Activated CD4-positive, alpha-beta memory T cell treated with anti-CD3 and anti-CD28 coated beads, Interleukin-2, amount 10 ng/mL, durations not matched to agents 7 days and 5 days (primary cell): ENCODE measurements around the gene DUXA. TPM values are rescaled to one million over a fixed set of nuclear protein-coding genes. Genes with fewer than 3 reads are reported as not detected.
"Not testable (repeated sequence)": the region's sequence is repeated elsewhere in the genome, so short reads cannot be mapped to it uniquely, and the experiment has no call there.

Experiments
- CTCF ChIA-PET: fragments of 350-600 bp; sonication (Branson Sonifier 250); formaldehyde crosslinking; loops from one replicate; lab custom pipeline; 2021; ENCODE audit warnings: antibody characterized with exemption, inconsistent platforms; lab: Charles Lee
- POLR2A ChIA-PET: fragments of 350-600 bp; sonication (Branson Sonifier 250); formaldehyde crosslinking; loops from one replicate; lab custom pipeline; 2021; ENCODE audit warnings: antibody characterized with exemption; lab: Charles Lee
- DNase-seq: peaks from one replicate; pipeline ENCODE4 v3.0.0-alpha.2; 2020
- H3K27ac Mint-ChIP-seq: one replicate; pipeline ENCODE4 v1.8.0; 2021; ENCODE audit warnings: mild to moderate bottlenecking, mixed read lengths
- H3K27me3 Mint-ChIP-seq: one replicate; pipeline ENCODE4 v1.8.0; 2021; ENCODE audit warnings: mixed read lengths
- H3K36me3 Mint-ChIP-seq: one replicate; pipeline ENCODE4 v1.8.0; 2021; ENCODE audit warnings: low read depth, mixed read lengths
- H3K4me1 Mint-ChIP-seq: one replicate; pipeline ENCODE4 v1.8.0; 2021; ENCODE audit warnings: mixed read lengths
- H3K4me3 Mint-ChIP-seq: one replicate; pipeline ENCODE4 v1.8.0; 2021; ENCODE audit warnings: mild to moderate bottlenecking, mixed read lengths
- H3K9me3 Mint-ChIP-seq: one replicate; pipeline ENCODE4 v1.8.0; 2021; ENCODE audit warnings: mixed read lengths
- total RNA-seq, 2 experiments: library from RNA; stranded (reverse); gene quantifications; one replicate each; pipeline ENCODE4 v1.2.3, GENCODE V29; 2021

The DUXA gene
- total RNA-seq, 2 experiments from 2014 or later = not detected

- Mint-ChIP-seq H3K4me1 (no peaks in the 10 kb centered on the region), H3K9me3 (peaks cover 36% of the 10 kb centered on the region), H3K27ac (no peak overlapping the region), H3K36me3 (no peaks in the 10 kb centered on the region), H3K4me3 (no peak overlapping the region), H3K27me3 (no peaks in the 10 kb centered on the region)
- DNase-seq = no peak
- ChIA-PET POLR2A (no interaction called here), CTCF (no interaction called here)
These were observed 25.6 kb downstream of the DUXA start for GRCh38 chr19:57141699-57142098.

- Mint-ChIP-seq H3K27me3 (no peaks in the 10 kb centered on the region), H3K4me1 (no peaks in the 10 kb centered on the region), H3K27ac (no peak overlapping the region), H3K36me3 (peaks cover 3% of the 10 kb centered on the region), H3K4me3 (no peak overlapping the region), H3K9me3 (peaks cover 39% of the 10 kb centered on the region)
- DNase-seq = no peak
- ChIA-PET CTCF (no interaction called here), POLR2A (no interaction called here)
These were observed 31.5 kb downstream of the DUXA start for GRCh38 chr19:57135797-57136196.

- H3K4me1 Mint-ChIP-seq, POLR2A ChIA-PET: not testable (repeated sequence)
These were observed 39.9 kb downstream of the DUXA start for GRCh38 chr19:57127403-57127802.

GRCh38 chr19:57123882-57124281 lies 43.4 kb downstream of the DUXA start:
- peaks cover 25% of the 10 kb centered on the region for H3K9me3 Mint-ChIP-seq
- no peaks in the 10 kb centered on the region for H3K27me3 Mint-ChIP-seq
- no peak for DNase-seq
- no peak overlapping the region for H3K27ac Mint-ChIP-seq
- no peak overlapping the region for H3K4me3 Mint-ChIP-seq
- CTCF ChIA-PET = interaction anchor here (0.5 kb wide), 1 partner anchor 824 kb away, joined by 3 read pairs; no protein-coding TSS in a partner anchor
- H3K36me3 Mint-ChIP-seq = no peaks in the 10 kb centered on the region
- POLR2A ChIA-PET = no interaction called here
- H3K4me1 Mint-ChIP-seq = no peaks in the 10 kb centered on the region

More at GRCh38 chr19:57127403-57127802, 39.9 kb downstream of the DUXA start:
- H3K36me3 Mint-ChIP-seq, DNase-seq, CTCF ChIA-PET, H3K27ac Mint-ChIP-seq, H3K27me3 Mint-ChIP-seq, H3K4me3 Mint-ChIP-seq: not testable (repeated sequence)
- H3K9me3 Mint-ChIP-seq = peaks cover 43% of the 10 kb centered on the region

GRCh38 chr19:57118848-57119247 lies 48.4 kb downstream of the DUXA start:
- ChIA-PET POLR2A (no interaction called here), CTCF (no interaction called here)
- Mint-ChIP-seq H3K9me3 (peaks cover 43% of the 10 kb centered on the region), H3K27ac (no peak overlapping the region), H3K36me3 (peaks cover 3% of the 10 kb centered on the region), H3K4me1 (no peaks in the 10 kb centered on the region), H3K27me3 (no peaks in the 10 kb centered on the region), H3K4me3 (no peak overlapping the region)
- DNase-seq = no peak

- peaks cover 52% of the 10 kb centered on the region for H3K9me3 Mint-ChIP-seq
- DNase-seq, CTCF ChIA-PET, H3K27ac Mint-ChIP-seq, H3K27me3 Mint-ChIP-seq, POLR2A ChIA-PET, H3K4me1 Mint-ChIP-seq, H3K4me3 Mint-ChIP-seq, H3K36me3 Mint-ChIP-seq: not testable (repeated sequence)
These were observed 53.8 kb downstream of the DUXA start for GRCh38 chr19:57113501-57113900.

GRCh38 chr19:57111329-57111644 lies 56.0 kb downstream of the DUXA start:
- ChIA-PET CTCF (no interaction called here), POLR2A (no interaction called here)
- Mint-ChIP-seq H3K9me3 (peaks cover 46% of the 10 kb centered on the region), H3K27ac (no peak overlapping the region), H3K27me3 (no peaks in the 10 kb centered on the region), H3K4me1 (no peaks in the 10 kb centered on the region), H3K36me3 (peaks cover 4% of the 10 kb centered on the region), H3K4me3 (no peak overlapping the region)
- DNase-seq = no peak

- no peak overlapping the region for H3K4me3 Mint-ChIP-seq
- POLR2A ChIA-PET = no interaction called here
- DNase-seq = no peak
- no peak overlapping the region for H3K27ac Mint-ChIP-seq
- peaks cover 43% of the 10 kb centered on the region for H3K9me3 Mint-ChIP-seq
- H3K27me3 Mint-ChIP-seq = no peaks in the 10 kb centered on the region
- no peaks in the 10 kb centered on the region for H3K4me1 Mint-ChIP-seq
- peaks cover 4% of the 10 kb centered on the region for H3K36me3 Mint-ChIP-seq
- CTCF ChIA-PET = no interaction called here
These were observed 56.5 kb downstream of the DUXA start for GRCh38 chr19:57110592-57111328.

GRCh38 chr19:57106722-57107235 lies 60.5 kb downstream of the DUXA start:
- ChIA-PET POLR2A (no interaction called here), CTCF (no interaction called here)
- no peak overlapping the region for H3K27ac Mint-ChIP-seq
- H3K4me1 Mint-ChIP-seq = peaks cover 3% of the 10 kb centered on the region
- H3K4me3 Mint-ChIP-seq = no peak overlapping the region
- no peak for DNase-seq
- no peaks in the 10 kb centered on the region for H3K27me3 Mint-ChIP-seq
- peaks cover 2% of the 10 kb centered on the region for H3K36me3 Mint-ChIP-seq
- peaks cover 33% of the 10 kb centered on the region for H3K9me3 Mint-ChIP-seq

- CTCF ChIA-PET = no interaction called here
- peaks cover 2% of the 10 kb centered on the region for H3K36me3 Mint-ChIP-seq
- no peaks in the 10 kb centered on the region for H3K27me3 Mint-ChIP-seq
- POLR2A ChIA-PET = no interaction called here
- no peak overlapping the region for H3K4me3 Mint-ChIP-seq
- peaks cover 3% of the 10 kb centered on the region for H3K4me1 Mint-ChIP-seq
- no peak overlapping the region for H3K27ac Mint-ChIP-seq
- DNase-seq = no peak
- H3K9me3 Mint-ChIP-seq = peaks cover 27% of the 10 kb centered on the region
These were observed 61.1 kb downstream of the DUXA start for GRCh38 chr19:57105976-57106721.

Other genes starting within 250 kb of the DUXA start
- gene USP29, start 47.5 kb downstream of the DUXA start, total RNA-seq = not detected
- gene ZIM3, start 22.3 kb downstream of the DUXA start, total RNA-seq = not detected
- 10 to 100 TPM; 39.4 to 41.3 TPM for gene ZNF264, start 24.0 kb upstream of the DUXA start, total RNA-seq
- gene AURKC, start 63.5 kb upstream of the DUXA start, total RNA-seq = 1 to 10 TPM in 1 of 2 experiments, under 1 TPM in 1; 0.63 to 1.7 TPM
- 10 to 100 TPM in 1 of 2 experiments, 1 to 10 TPM in 1; 9.8 to 10.0 TPM for gene ZNF805, start 73.1 kb upstream of the DUXA start, total RNA-seq
- gene ZNF460, start 113.0 kb upstream of the DUXA start, total RNA-seq = 10 to 100 TPM; 40.0 to 42.0 TPM
- 1 to 10 TPM; 7.7 to 8.2 TPM for gene ZNF543, start 153.0 kb upstream of the DUXA start, total RNA-seq
- gene ZNF304, start 183.8 kb upstream of the DUXA start, total RNA-seq = 1 to 10 TPM; 7.9 to 9.1 TPM
- 10 to 100 TPM; 10.5 to 10.9 TPM for gene TRAPPC2B, start 196.1 kb upstream of the DUXA start, total RNA-seq
- 1 to 10 TPM; 3.8 to 4.8 TPM for gene ZNF547, start 196.1 kb upstream of the DUXA start, total RNA-seq
- gene ZNF548, start 222.4 kb upstream of the DUXA start, total RNA-seq = 10 to 100 TPM; 26.9 to 32.6 TPM
- gene ZNF17, start 243.7 kb upstream of the DUXA start, total RNA-seq = 10 to 100 TPM in 1 of 2 experiments, 1 to 10 TPM in 1; 9.1 to 12.6 TPM